Right kidney (tissue), 1 donor: ENCODE measurements around the gene FAM117A.
A peak's percentile ranks its signal among the peaks of the same experiment; 100 is the strongest.
"Not testable (repeated sequence)": the region's sequence is repeated elsewhere in the genome, so short reads cannot be mapped to it uniquely, and the experiment has no call there.

Source experiments
- DNase-seq: peaks from one replicate; pipeline ENCODE4 v3.0.0-alpha.2; 2016

FAM117A gene

DNA sequence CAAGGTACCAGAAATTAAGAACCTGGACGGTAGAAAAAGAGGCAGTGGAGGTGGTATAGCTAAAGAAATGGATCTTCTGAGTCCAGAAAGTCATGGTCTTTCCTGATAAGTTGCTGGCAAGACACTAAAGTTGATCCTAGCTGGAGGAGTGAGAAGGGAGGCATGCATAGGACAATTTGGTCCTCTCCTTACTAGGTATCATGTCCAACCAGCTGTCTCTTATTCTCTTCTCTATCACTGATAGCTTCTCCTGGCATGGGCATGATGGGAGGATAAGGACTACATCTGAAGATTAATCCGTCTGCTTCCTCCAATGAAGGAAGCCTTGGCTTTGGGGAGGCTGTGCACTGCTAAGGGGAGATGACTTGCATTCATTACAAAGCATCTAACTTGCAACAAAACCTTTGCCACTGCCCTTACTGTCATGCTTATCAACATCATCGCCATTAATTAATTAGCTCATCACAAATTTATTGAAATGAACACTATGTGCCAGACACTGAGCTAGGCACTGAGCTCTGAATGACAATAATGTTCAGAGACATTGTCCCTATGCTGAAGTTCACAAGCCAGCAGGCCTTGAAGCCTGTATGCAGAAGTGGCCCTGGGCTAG, 3.1 kb upstream of the FAM117A start:
- no peak for DNase-seq

DNA sequence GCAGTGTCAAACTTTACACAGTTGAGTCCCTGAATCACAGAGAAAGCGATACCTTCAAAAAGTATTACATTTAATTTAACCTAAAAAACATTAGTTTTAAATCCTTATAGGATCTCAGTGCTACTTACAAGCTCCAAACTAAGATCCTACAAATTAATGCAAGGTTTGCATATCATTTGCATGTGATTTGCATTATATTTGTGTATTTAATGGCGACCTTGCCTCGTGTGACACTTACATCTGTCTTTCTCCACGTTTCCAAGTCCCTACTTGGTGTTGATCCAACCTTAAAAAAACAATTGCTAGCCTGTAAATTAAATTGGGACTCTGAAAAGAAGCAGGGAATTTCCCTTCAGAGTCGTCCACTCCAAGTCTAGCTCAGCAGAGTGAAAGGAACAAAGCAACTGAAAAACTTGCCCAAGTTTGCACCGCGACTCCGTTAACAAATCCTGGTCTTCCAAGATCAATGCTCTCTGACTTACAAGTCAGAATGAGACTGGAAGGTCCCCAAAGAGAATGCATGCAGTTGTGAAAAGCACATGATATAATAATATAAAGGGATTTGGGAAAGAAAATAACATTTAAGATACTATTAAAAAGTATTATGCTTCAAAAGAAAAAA, 739 bp upstream of the FAM117A start:
- peak; percentile 5 for DNase-seq

GRCh38 chr17:49762151-49762941, 1.6 kb downstream of the FAM117A start:
- DNase-seq = no peak

DNA sequence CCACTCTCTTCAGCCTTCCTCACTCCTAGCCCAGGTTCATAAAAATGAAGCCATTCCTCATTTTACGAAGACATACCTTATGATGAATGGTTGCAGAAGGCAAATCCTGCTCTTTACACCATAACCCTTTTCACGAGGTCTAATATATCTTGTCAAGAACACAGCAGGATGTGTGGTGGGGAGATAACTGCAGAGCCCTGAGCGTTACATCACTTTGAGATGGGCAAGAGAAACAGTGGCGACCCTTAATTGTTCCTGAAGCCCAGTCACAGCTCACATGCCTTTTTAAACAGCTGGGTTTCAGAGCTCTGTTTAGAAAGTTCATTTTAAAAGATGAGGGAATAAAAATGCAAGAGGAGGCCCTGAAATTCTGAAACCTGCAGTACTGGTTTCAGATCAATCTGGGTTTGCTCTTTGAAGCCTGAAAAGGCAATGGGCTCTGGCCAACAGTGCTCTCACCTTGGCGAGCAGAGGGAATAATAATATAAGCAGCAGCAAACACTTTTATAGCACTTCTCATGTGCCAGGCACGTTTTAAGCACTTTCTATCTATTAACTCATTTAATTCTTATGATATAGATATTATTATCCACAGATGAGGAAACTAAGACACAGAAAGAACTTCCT, 2.9 kb downstream of the FAM117A start:
- DNase-seq = no peak

DNA sequence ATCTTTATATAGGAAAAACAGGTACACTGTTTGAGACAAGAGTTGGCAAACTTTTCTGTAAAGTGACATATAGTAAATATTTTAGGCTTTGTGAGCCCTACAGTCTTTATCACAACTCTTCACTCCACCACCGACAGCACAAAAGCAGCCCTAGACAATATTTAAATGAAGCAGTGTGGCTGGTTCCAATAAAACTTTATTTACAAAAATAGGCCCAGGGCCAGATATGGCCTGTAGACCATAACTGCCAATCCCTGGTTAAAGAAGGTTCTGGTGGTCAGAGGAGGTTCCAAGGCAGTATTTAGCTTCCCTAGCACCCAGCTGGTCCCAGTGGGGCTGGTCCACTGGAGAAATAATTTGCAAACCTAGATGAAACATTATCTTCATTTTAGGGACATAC, 3.6 kb downstream of the FAM117A start:
- DNase-seq = no peak

GRCh38 chr17:49759203-49759602, 4.7 kb downstream of the FAM117A start:
- no peak for DNase-seq

- DNase-seq = not testable (repeated sequence)
Observed at GRCh38 chr17:49758464-49759010, 5.4 kb downstream of the FAM117A start.

GRCh38 chr17:49757151-49757777, 6.7 kb downstream of the FAM117A start:
- DNase-seq = no peak

DNA sequence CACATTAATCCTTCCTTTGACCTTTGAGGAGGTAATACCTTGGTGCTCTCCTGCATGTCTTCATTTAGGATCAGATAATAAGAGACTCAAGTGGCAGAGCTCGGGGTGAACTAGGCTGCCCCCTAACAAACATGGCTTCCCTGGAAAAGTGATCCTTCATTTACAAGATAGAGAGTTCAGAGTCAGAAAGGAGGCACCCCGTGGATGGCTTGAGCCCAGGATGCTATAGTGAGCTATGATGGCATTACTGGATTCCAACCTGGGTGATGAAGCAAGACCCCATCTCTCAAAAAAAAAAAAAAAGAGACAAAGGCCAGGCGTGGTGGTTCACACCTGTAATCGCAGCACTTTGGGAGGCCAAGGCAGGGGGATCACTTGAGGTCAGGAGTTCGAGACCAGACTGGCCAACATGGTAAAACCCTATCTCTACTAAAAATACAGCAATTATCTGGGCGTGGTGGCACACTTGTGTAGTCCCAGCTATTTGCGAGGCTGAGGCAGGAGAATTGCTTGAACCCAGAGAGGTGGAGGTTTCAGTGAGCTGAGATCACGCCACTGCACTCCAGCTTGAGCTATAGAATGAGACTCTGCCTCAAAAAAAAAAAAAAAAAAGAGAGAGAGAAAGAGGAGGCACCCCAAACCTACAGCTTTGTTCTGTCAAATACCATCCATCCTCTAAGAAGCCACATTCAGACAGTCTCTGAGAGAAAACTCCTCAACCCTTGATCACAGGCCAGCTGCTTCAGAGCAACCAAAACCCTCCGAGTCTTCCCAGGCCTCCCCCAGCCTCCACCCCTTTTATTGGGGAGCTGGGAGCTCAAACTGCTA, 7.4 kb downstream of the FAM117A start:
- no peak for DNase-seq

DNA sequence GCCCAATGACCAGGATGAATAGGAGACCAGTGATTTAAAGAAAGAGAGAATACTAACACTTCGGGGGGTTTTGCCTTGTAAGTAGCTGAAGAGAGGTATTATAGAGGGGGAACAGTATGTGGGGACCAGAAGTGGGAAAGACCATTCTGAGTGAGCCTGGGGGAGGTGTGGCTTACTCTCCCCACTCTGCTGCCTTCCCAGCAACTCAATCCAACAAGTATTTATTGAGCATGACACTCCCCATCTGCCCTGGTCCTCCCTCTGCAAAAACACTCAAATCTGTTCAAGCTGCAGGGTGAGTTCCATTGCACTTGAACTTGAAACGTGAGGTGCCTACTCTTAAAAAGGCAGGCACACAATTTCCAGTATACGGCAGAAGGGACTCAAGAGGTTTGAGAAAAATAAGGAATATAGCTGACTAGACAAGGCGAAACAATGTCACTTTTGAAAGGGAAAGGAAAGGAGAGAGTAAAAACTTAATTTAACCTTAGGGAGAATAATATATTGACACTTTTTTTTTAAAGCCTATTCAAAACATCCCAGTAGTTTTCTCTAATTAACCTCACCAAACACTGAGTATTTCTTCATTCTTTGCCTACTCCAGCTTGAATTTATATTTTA, 8.2 kb downstream of the FAM117A start:
- DNase-seq = no peak

DNA sequence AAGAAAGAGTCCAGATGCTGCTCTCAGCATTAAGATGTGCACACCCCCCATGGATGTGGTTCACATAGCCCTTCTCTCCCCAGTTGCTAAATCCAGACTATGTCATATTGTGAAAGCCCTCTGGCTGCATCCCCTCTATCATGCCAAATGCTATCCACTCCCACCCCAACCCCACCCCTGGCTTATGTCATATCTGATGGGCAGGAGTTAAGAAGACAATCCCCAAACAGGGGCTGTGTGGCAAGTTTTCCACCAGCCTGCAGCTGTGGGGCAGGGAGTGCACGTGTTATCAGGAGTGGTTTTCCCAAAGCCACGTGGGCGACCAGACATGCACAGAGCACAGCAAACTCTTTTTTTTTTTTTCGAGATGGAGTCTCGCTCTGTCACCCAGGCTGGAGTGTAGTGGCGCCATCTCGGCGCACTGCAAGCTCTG, 10.0 kb downstream of the FAM117A start:
- DNase-seq = no peak

- no peak for DNase-seq
Observed at GRCh38 chr17:49752508-49752907, 11.4 kb downstream of the FAM117A start.

- no peak for DNase-seq
Observed at GRCh38 chr17:49749730-49750129, 14.2 kb downstream of the FAM117A start.

GRCh38 chr17:49748791-49749190, 15.1 kb downstream of the FAM117A start:
- DNase-seq = no peak

DNA sequence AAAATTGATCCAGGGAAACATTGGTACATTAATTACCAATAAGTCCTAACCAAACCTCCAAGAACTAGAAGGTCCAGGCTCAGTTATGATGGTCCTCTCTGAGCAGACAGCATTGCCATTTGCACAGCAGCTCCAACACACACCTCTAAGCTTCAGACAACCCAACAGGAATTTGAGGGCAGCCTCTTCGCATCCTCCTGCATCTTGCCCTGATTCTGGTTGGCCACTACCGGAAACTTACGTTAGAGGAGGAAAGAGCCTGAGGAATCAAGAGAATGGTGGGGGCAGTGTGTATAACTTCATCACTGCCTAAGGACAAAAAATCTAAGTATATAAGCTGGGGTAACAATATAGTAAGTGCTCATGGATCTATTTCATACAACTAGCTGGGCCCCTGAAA, 15.7 kb downstream of the FAM117A start:
- no peak for DNase-seq

- DNase-seq = no peak
Observed at GRCh38 chr17:49747632-49748031, 16.3 kb downstream of the FAM117A start.

DNA sequence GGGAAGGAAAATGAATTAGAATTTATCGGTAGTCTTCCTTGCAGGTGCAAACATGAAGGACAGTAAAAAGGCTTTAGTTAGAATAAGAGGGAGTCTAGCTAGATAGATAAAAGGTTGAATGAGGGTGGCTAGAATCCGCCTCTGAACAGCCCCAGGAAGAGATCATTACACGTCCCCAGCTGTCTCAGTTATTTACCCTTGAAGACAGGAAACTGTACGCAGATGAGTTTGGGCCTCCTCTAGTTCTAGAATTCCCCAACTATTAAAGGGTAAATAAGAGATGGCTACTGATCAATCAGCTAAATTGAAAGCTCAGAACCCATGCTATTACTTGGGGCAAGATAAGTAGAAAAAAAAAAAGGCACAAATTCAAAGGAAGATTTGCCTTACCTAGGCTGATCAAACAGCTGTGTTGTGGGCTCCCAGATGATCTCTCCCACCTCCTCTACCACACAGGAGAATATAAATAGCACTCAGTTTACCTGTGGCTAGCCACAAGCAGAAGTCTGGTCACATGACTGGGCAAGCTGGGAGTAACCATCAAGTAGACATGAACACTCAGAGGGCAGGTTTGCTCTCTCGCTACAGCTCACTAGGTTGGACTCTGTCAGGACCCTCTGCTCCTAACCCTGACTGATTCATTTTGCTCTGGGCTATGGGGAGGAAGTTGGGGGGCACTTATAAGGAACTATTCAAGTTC, 17.0 kb downstream of the FAM117A start:
- no peak for DNase-seq

DNA sequence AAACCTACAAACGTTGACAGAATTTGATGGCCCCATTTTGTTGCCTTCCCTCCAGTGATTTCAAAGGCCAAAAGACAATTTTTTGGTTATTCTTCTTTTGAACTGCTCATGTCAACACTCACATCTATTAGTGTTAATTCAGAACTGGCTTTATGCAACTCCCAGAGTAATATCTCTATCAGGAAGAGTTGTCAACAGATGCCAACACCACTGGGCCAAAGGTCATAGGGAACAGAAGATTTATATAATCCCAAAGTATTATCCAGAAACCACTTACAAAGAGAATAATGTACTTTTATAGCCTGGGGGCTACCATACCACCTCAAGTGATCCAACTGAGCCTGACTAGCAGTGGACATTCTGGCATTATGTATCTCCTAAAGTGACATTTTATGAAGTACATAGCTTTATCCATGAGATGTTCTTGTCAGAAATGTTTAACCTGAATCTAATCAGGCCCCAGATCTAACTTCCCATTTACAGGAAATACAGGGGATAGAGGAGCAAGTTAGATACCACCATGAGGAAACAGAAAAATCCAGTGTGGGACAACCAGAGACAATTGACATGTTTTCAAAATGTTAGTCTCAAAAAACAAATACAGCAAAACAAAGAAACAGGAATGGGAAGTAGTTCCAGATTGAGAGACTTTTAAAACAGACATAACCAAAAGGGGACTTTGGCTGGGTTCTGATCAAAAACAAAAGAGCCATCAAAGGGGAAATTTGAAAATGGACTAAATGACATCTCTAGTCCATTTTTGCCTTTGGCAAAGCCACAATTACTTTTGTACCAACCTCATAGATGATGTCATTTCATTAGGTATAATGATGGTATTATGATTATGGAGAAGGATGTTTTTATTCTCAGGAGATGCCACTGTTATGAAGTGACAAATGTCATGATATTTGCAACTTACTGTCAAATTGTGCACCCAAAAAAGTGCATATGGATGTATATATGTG, 18.5 kb downstream of the FAM117A start:
- DNase-seq = no peak

- no peak for DNase-seq
Observed at GRCh38 chr17:49742166-49742638, 21.7 kb downstream of the FAM117A start.
